GM20000 (cell line): ENCODE data around the gene VPREB3.
"Not testable (repeated sequence)": the region's sequence is repeated elsewhere in the genome, so short reads cannot be mapped to it uniquely, and the experiment has no call there.

ENCODE experiments used
- DNase-seq: peaks from one replicate; pipeline ENCODE4 v3.0.0; 2012; ENCODE audit warnings: low spot score
- TF ChIP-seq, protein P1 (sequence below): IDR thresholded peaks from 2 replicates; pipeline ENCODE4 v1.5.1; 2012; ENCODE audit warnings: mild to moderate bottlenecking, control low read depth; ENCODE audit errors: extremely low read depth, missing control alignments

The VPREB3 gene

DNA sequence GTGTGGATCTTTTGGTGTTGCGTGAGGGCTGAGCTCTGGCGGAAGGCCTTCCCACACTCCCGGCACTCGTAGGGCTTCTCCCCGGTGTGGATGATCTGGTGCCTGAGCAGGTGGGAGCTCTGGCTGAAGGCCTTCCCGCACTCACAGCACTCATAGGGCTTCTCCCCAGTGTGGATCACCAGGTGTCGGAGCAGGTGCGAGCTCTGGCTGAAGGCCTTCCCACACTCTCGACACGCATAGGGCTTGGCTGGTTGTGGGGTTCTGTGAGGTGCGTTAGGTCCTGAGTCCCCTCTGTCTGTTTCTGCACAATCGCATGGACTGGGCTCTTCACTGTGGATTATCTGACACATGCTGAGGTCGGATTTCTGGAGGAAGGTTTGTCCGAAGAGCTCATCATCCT, 9.7 kb downstream of the VPREB3 start:
- DNase-seq = no peak
- TF ChIP-seq, protein P1, sequence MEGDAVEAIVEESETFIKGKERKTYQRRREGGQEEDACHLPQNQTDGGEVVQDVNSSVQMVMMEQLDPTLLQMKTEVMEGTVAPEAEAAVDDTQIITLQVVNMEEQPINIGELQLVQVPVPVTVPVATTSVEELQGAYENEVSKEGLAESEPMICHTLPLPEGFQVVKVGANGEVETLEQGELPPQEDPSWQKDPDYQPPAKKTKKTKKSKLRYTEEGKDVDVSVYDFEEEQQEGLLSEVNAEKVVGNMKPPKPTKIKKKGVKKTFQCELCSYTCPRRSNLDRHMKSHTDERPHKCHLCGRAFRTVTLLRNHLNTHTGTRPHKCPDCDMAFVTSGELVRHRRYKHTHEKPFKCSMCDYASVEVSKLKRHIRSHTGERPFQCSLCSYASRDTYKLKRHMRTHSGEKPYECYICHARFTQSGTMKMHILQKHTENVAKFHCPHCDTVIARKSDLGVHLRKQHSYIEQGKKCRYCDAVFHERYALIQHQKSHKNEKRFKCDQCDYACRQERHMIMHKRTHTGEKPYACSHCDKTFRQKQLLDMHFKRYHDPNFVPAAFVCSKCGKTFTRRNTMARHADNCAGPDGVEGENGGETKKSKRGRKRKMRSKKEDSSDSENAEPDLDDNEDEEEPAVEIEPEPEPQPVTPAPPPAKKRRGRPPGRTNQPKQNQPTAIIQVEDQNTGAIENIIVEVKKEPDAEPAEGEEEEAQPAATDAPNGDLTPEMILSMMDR = no peak

DNA sequence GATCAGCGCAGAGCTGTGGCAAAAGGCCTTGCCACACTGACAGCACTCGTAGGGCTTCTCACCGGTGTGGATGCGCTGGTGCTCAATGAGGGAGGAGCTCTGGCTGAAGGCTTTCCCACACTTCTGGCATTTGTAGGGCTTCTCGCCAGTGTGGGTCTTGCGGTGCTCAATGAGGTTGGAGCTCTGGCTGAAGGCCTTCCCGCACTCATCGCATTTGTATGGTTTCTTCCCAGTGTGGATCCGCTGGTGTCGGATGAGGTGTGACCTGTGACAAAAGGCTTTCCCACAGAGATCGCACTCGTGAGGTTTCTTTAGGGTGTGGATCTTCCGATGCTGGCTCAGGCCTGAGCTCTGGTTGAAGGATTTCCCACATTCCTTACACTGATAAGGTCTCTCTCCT, 10.2 kb downstream of the VPREB3 start:
- TF ChIP-seq, protein P1 = no peak
- DNase-seq = no peak

DNA sequence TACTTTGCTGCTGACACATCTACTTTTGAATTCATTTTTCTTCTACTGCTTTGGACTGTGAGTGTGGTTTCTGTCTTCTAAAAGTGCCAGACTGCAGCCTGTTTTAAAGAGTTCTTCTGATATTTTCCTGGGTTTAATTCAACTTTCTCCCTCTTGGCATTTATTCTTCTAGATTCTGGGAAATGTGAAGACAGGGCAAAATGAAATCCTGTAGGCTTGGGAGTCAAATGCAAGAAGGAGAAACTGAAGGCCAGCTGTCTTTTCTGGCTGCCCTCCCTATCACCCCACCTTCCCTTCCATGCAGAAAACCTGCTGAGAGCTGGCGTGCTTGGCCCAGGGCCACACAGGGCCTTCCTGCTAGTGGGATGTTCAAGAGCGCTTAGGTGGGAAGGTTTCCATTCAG, 10.9 kb downstream of the VPREB3 start:
- no peak for DNase-seq
- TF ChIP-seq, protein P1 = no peak

DNA sequence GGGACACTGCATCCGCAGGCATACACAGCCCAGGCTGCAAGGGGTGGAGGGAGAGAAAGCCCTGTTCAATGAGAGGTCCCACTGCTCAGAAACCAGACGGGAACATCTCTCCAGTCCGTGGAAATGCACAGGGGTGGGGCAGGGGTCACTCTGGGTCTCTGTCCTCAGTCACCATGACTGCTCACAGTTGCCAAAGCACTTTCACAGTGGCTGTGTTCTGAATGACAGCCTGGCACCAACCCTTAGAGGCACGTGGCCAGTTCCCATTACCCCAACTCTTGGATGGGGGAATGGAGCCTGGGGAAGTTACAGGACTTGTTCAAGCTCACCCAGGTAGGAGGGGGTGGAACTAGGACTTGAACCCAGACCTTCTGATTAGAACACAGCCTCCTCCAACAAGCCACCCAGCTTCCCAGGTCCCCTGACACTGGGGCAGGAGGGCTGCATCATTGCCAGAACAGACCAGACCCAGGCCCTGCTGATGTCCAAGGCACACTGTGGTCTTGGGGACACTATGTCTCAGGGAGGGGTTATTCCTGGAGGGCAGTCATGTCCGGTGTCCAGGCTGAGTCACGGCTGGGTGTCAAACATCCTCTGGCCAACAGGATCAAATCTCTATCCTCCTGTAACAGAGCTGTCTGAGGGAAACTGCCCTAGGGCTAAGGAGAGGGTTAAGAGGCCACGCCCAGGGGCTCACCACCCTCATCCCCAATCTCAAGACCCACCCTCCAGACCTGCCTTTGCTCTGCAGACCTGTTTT, 11.5 kb downstream of the VPREB3 start:
- TF ChIP-seq, protein P1 = no peak
- no peak for DNase-seq

DNA sequence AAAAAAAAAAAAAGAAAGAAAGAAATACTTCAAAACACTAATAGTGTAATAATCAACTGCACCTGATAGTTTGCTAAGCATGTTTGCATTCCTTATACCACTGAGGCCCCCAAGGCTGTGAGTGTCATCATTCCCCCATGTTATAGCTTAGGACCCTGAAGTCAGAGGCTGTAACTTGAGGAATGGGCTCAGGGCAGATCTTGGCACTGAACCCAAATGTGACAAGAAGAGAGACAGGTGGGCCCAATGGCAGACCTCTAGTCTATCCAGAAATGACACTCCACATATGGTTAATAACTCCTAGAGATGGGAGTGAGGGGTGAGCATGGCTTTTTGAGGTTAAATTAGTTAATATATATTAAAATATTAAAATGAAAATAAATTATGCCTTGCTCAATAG, 16.5 kb downstream of the VPREB3 start:
- no peak for DNase-seq
- TF ChIP-seq, protein P1 = no peak

DNA sequence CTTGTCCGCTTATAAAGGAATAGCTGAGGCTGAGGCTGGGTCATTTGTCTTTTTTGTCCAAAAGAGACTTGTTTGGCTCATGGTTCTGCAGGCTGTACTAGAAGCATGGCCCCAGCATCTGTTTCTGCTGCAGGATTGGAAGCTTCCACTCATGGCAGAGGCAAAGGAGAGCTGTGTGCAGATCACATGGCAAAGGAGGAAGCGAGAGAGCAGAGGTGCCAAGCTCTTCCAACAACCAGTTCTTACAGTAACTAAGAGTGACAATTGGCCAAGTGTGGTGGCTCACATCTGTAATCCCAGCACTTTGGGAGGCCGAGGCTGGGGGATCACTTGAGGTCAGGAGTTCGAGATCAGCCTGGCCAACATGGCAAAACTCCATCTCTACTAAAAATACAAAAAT, 26.1 kb downstream of the VPREB3 start:
- not testable (repeated sequence) for DNase-seq

DNA sequence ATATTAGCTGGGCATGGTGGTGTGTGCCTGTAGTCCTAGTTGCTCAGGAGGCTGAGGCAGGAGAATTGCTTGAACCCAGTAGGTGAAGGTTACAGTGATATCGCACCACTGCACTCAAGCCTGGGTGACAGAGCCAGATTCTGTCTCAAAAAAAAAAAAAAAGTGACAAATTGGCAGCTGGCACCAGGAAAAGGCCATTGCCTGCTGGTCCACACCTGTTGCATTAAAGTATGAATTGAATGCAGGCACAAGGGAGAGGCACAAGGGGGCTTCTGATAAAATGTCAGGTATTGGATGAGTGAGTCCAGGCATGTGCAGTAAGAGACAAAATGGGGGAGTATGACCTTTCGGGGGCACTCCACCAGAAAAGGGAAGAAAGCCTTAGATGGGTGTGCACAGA, 31.5 kb downstream of the VPREB3 start:
- no peak for DNase-seq
- TF ChIP-seq, protein P1 = no peak

DNA sequence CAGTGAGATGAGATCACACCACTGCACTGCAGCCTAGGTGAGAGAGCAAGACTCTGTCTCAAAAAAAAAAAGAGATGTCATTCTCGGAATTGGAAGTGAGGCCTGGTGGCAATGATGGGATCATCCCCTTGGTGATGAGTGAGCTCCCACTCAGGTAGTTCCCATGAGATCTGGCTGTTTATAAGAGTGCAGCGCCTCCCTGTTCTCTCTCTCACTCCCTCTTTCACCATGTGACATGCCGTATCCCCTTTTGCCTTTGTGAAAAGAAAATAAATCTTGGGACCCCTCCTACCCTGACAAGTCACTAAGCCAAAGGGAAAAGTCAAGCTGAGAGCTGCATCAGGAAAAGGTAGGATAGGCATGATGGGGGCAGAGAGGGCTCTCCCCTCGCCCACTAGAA, 32.1 kb downstream of the VPREB3 start:
- DNase-seq = no peak
- TF ChIP-seq, protein P1 = no peak
